WTC11 (cell line): ENCODE measurements around the gene HOXC11. TPM values are rescaled to one million over a fixed set of nuclear protein-coding genes. Genes with fewer than 3 reads are reported as not detected.
A peak's percentile ranks its signal among the peaks of the same experiment; 100 is the strongest.

Experiments
- ATAC-seq: fragments of 200-7000 bp; cut with Tn5 transposase; 2 replicates; pipeline ENCODE4 v1.10.0; 2021; ENCODE audit warnings: mild to moderate bottlenecking, moderate library complexity
- CTCF ChIA-PET: fragments of 300-600 bp; sonication (Branson Sonifier 250); formaldehyde crosslinking; loops from one replicate; lab custom pipeline; 2021; ENCODE audit warnings: antibody characterized with exemption; lab: Charles Lee
- POLR2A ChIA-PET: fragments of 350-600 bp; sonication (Branson Sonifier 250); formaldehyde crosslinking; loops from one replicate; lab custom pipeline; 2021; ENCODE audit warnings: antibody characterized with exemption; lab: Charles Lee
- DNase-seq: peaks from one replicate; pipeline ENCODE4 v3.0.0; 2021; ENCODE audit warnings: low spot score
- H3K27ac Mint-ChIP-seq: 2 replicates; pipeline ENCODE4 v1.8.0; 2021; ENCODE audit warnings: mixed read lengths
- H3K27me3 Mint-ChIP-seq: 2 replicates; pipeline ENCODE4 v1.8.0; 2021; ENCODE audit warnings: low read depth, mild to moderate bottlenecking, moderate library complexity, mixed read lengths
- H3K36me3 Mint-ChIP-seq: 2 replicates; pipeline ENCODE4 v1.8.0; 2021; ENCODE audit warnings: mixed read lengths
- H3K4me1 Mint-ChIP-seq: 2 replicates; pipeline ENCODE4 v1.8.0; 2022; ENCODE audit warnings: mixed read lengths
- H3K4me3 Mint-ChIP-seq: 2 replicates; pipeline ENCODE4 v1.8.0; 2021; ENCODE audit warnings: mild to moderate bottlenecking, moderate library complexity, mixed read lengths
- H3K9me3 Mint-ChIP-seq: 2 replicates; pipeline ENCODE4 v1.8.0; 2021; ENCODE audit warnings: mixed read lengths
- ATF6 ChIP-seq: sonication (generic); formaldehyde crosslinking; IDR thresholded peaks from 2 replicates; pipeline ENCODE4 v1.8.1; 2023; ENCODE audit warnings: mild to moderate bottlenecking, missing genetic modification reagents
- CBFB ChIP-seq: sonication (generic); formaldehyde crosslinking; IDR thresholded peaks from 2 replicates; pipeline ENCODE4 v1.8.1; 2022; ENCODE audit warnings: mild to moderate bottlenecking, low read depth, missing genetic modification reagents
- CTCF ChIP-seq: fragments of 200-600 bp; IDR thresholded peaks from 2 replicates; pipeline ENCODE4 v1.8.0; 2022; ENCODE audit warnings: antibody characterized with exemption
- E2F4 ChIP-seq: sonication (generic); formaldehyde crosslinking; IDR thresholded peaks from 2 replicates; pipeline ENCODE4 v1.8.1; 2022; ENCODE audit warnings: low read depth, mild to moderate bottlenecking, moderate library complexity, missing genetic modification reagents, borderline replicate concordance
- ELF4 ChIP-seq: sonication (generic); formaldehyde crosslinking; IDR thresholded peaks from 2 replicates; pipeline ENCODE4 v1.8.1; 2022; ENCODE audit warnings: low read depth, mild to moderate bottlenecking, moderate library complexity, missing genetic modification reagents
- ERG ChIP-seq: fragments of 250-450 bp; sonication (Bioruptor Pico); IDR thresholded peaks from 2 replicates; pipeline ENCODE4 v1.8.0; 2021; ENCODE audit warnings: mild to moderate bottlenecking
- MXD4 ChIP-seq: fragments of 250-450 bp; sonication (Bioruptor Pico); IDR thresholded peaks from 2 replicates; pipeline ENCODE4 v1.8.0; 2021; ENCODE audit warnings: mild to moderate bottlenecking, moderate library complexity, borderline replicate concordance
- NFE2L1 ChIP-seq: sonication (generic); formaldehyde crosslinking; IDR thresholded peaks from 2 replicates; pipeline ENCODE4 v1.8.1; 2023; ENCODE audit warnings: missing genetic modification reagents
- RELA ChIP-seq: sonication (generic); formaldehyde crosslinking; IDR thresholded peaks from 2 replicates; pipeline ENCODE4 v1.8.1; 2022; ENCODE audit warnings: missing genetic modification reagents, mild to moderate bottlenecking, borderline replicate concordance
- SOX15 ChIP-seq: fragments of 250-450 bp; sonication (Bioruptor Pico); IDR thresholded peaks from 2 replicates; pipeline ENCODE4 v1.9.0; 2021; ENCODE audit warnings: mild to moderate bottlenecking
- ZNF121 ChIP-seq: sonication (generic); formaldehyde crosslinking; IDR thresholded peaks from 2 replicates; pipeline ENCODE4 v1.8.0; 2023; ENCODE audit warnings: missing genetic modification reagents
- ZNF232 ChIP-seq: sonication (generic); formaldehyde crosslinking; IDR thresholded peaks from 2 replicates; pipeline ENCODE4 v1.8.0; 2022; ENCODE audit warnings: mild to moderate bottlenecking, missing genetic modification reagents
- total RNA-seq: library from RNA; stranded (reverse); gene quantifications from 3 replicates; pipeline ENCODE4 v1.2.3, GENCODE V29; 2021
- TF ChIP-seq, protein P1 (sequence below): sonication (generic); formaldehyde crosslinking; conservative IDR thresholded peaks from 2 replicates; pipeline ENCODE4 v1.8.1; 2022; ENCODE audit warnings: mild to moderate bottlenecking, missing genetic modification reagents
- TF ChIP-seq, protein P2 (sequence below): sonication (generic); formaldehyde crosslinking; IDR thresholded peaks from 2 replicates; pipeline ENCODE4 v1.8.0; 2022; ENCODE audit warnings: mild to moderate bottlenecking, missing genetic modification reagents
- TF ChIP-seq, protein P3 (sequence below): sonication (generic); formaldehyde crosslinking; IDR thresholded peaks from 2 replicates; pipeline ENCODE4 v1.8.0; 2023; ENCODE audit warnings: missing genetic modification reagents
- TF ChIP-seq, protein P4 (sequence below): sonication (generic); formaldehyde crosslinking; IDR thresholded peaks from 2 replicates; pipeline ENCODE4 v1.8.0; 2022; ENCODE audit warnings: mild to moderate bottlenecking, missing genetic modification reagents

Gene HOXC11
- total RNA-seq, 1 experiment from 2014 or later = not detected

- POLR2A ChIA-PET = no interaction called here
- peaks cover 99% of the 10 kb centered on the region for H3K27me3 Mint-ChIP-seq
Observed at GRCh38 chr12:53940443-53941014, 32.4 kb upstream of the HOXC11 start.

More at GRCh38 chr12:53940443-53941014, 32.4 kb upstream of the HOXC11 start:
- Mint-ChIP-seq H3K4me3 (peak overlapping the region; percentile 3), H3K36me3 (no peaks in the 10 kb centered on the region), H3K27ac (no peak overlapping the region), H3K4me1 (peaks cover 24% of the 10 kb centered on the region), H3K9me3 (no peaks in the 10 kb centered on the region)
- DNase-seq (no peak), ATAC-seq (no peak)
- CTCF ChIA-PET = interaction anchor here (1.3 to 2.7 kb wide), 4 partner anchors 11 to 197 kb away, joined by 5 to 10 read pairs (median 6); no protein-coding TSS in a partner anchor
- no peak for TF ChIP-seq RELA (CRISPR knock-in tag)
- no peak for TF ChIP-seq SOX15 (CRISPR knock-in tag)
- TF ChIP-seq CTCF = no peak
- TF ChIP-seq, protein P1, sequence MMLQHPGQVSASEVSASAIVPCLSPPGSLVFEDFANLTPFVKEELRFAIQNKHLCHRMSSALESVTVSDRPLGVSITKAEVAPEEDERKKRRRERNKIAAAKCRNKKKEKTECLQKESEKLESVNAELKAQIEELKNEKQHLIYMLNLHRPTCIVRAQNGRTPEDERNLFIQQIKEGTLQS (CRISPR knock-in tag) = no peak
- no peak for TF ChIP-seq ZNF232 (CRISPR knock-in tag)
- no peak for TF ChIP-seq CBFB (CRISPR knock-in tag)
- no peak for TF ChIP-seq E2F4 (CRISPR knock-in tag)
- TF ChIP-seq ELF4 (CRISPR knock-in tag) = no peak
- TF ChIP-seq ERG (CRISPR knock-in tag) = no peak
- no peak for TF ChIP-seq NFE2L1 (CRISPR knock-in tag)
- no peak for TF ChIP-seq ZNF121
- TF ChIP-seq MXD4 (CRISPR knock-in tag) = no peak
- TF ChIP-seq, protein P2, sequence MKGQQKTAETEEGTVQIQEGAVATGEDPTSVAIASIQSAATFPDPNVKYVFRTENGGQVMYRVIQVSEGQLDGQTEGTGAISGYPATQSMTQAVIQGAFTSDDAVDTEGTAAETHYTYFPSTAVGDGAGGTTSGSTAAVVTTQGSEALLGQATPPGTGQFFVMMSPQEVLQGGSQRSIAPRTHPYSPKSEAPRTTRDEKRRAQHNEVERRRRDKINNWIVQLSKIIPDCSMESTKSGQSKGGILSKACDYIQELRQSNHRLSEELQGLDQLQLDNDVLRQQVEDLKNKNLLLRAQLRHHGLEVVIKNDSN (CRISPR knock-in tag) = no peak
- TF ChIP-seq ATF6 = no peak
- TF ChIP-seq, protein P3, sequence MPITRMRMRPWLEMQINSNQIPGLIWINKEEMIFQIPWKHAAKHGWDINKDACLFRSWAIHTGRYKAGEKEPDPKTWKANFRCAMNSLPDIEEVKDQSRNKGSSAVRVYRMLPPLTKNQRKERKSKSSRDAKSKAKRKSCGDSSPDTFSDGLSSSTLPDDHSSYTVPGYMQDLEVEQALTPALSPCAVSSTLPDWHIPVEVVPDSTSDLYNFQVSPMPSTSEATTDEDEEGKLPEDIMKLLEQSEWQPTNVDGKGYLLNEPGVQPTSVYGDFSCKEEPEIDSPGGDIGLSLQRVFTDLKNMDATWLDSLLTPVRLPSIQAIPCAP = no peak
- TF ChIP-seq, protein P4, sequence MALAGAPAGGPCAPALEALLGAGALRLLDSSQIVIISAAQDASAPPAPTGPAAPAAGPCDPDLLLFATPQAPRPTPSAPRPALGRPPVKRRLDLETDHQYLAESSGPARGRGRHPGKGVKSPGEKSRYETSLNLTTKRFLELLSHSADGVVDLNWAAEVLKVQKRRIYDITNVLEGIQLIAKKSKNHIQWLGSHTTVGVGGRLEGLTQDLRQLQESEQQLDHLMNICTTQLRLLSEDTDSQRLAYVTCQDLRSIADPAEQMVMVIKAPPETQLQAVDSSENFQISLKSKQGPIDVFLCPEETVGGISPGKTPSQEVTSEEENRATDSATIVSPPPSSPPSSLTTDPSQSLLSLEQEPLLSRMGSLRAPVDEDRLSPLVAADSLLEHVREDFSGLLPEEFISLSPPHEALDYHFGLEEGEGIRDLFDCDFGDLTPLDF = no peak
